Keratinocyte (primary cell): ENCODE data around the gene KSR2. TPM values are rescaled to one million over a fixed set of nuclear protein-coding genes. Genes with fewer than 3 reads are reported as not detected.

Experiments used
- DNase-seq: peaks from one replicate; pipeline ENCODE4 v3.0.0-alpha.2; 2011; ENCODE audit warnings: low read depth, missing footprints, low spot score
- FAIRE-seq: peaks from 2 replicates; lab custom pipeline; 2011; peaks lifted over from hg19 to GRCh38; lab: Jason Lieb, UNC
- H2AFZ ChIP-seq: 2 replicates; pipeline ENCODE4 v1.6.0; 2012; ENCODE audit warnings: low read length, control low read depth, inconsistent platforms; ENCODE audit not compliant: control insufficient read depth
- H3K27ac ChIP-seq: 2 replicates; pipeline ENCODE4 v1.5.1; 2011; ENCODE audit warnings: low read length; ENCODE audit not compliant: control insufficient read depth, insufficient read depth
- H3K27me3 ChIP-seq: 3 replicates; pipeline ENCODE4 v1.6.0; 2011; ENCODE audit warnings: low read length; ENCODE audit not compliant: control insufficient read depth, insufficient read depth; ENCODE audit errors: extremely low read depth
- H3K36me3 ChIP-seq, 2 experiments: 2 replicates in 1 of 2; 3 replicates in 1 of 2; pipeline ENCODE4 v1.5.1; 2011; ENCODE audit warnings: low read length in 2 of 2, mild to moderate bottlenecking in 1 of 2; ENCODE audit not compliant: control insufficient read depth in 2 of 2, insufficient read depth in 2 of 2; ENCODE audit errors: extremely low read depth in 1 of 2
- H3K4me1 ChIP-seq: 3 replicates; pipeline ENCODE4 v1.5.1; 2011; ENCODE audit warnings: low read length; ENCODE audit not compliant: control insufficient read depth, insufficient read depth; ENCODE audit errors: extremely low read depth
- H3K4me2 ChIP-seq: 3 replicates; pipeline ENCODE4 v1.6.0; 2011; ENCODE audit warnings: low read depth, low read length; ENCODE audit not compliant: control insufficient read depth, insufficient read depth; ENCODE audit errors: extremely low read depth
- H3K4me3 ChIP-seq, 3 experiments: fragments of 200-600 bp in 1 of 3; sonication (generic) in 1 of 3; 2 replicates in 2 of 3; 3 replicates in 1 of 3; pipeline ENCODE4 v1.5.1; 2011 to 2016; ENCODE audit warnings: low read length in 3 of 3, mild to moderate bottlenecking in 3 of 3, control low read depth in 2 of 3, inconsistent platforms in 1 of 3, low read depth in 1 of 3, mixed read lengths in 1 of 3, mixed run types in 1 of 3, moderate library complexity in 1 of 3; ENCODE audit not compliant: control insufficient read depth in 2 of 3, insufficient read depth in 2 of 3; ENCODE audit errors: extremely low read depth in 1 of 3
- H3K79me2 ChIP-seq: 2 replicates; pipeline ENCODE4 v1.6.0; 2012; ENCODE audit warnings: low read length; ENCODE audit not compliant: control insufficient read depth, insufficient read depth
- H3K9ac ChIP-seq: 3 replicates; pipeline ENCODE4 v1.6.0; 2011; ENCODE audit warnings: low read length; ENCODE audit not compliant: control insufficient read depth, insufficient read depth; ENCODE audit errors: extremely low read depth
- H3K9me1 ChIP-seq: 3 replicates; pipeline ENCODE4 v1.6.0; 2011; ENCODE audit warnings: low read length; ENCODE audit not compliant: control insufficient read depth, insufficient read depth; ENCODE audit errors: extremely low read depth
- H3K9me3 ChIP-seq: 2 replicates; pipeline ENCODE4 v1.5.1; 2012; ENCODE audit warnings: low read depth, low read length; ENCODE audit not compliant: control insufficient read depth
- H4K20me1 ChIP-seq: 3 replicates; pipeline ENCODE4 v1.6.0; 2011; ENCODE audit warnings: low read length; ENCODE audit not compliant: control insufficient read depth, insufficient read depth; ENCODE audit errors: extremely low read depth
- EZH2 ChIP-seq: IDR thresholded peaks from one replicate; pipeline ENCODE4 v1.6.1; 2012; ENCODE audit warnings: inconsistent platforms, mild to moderate bottlenecking, low read length, moderate library complexity
- dilution Hi-C: fragments of 300-500 bp; cut with MboI; formaldehyde crosslinking; loops from one replicate; pipeline ENCODE4 v1.7.0; 2020; ENCODE audit warnings: low sequenced_read_pairs; ENCODE audit not compliant: extremely low pct_ligation_motif_present
- polyA plus RNA-seq, 5 experiments: library from polyadenylated mRNA; depleted of rRNA in 3 of 5; stranded (reverse) in 3 of 5; stranded (forward) in 1 of 5; unstranded in 1 of 5; fragments of >200 nt; gene quantifications; 1 replicate in 1 of 5; 2 replicates in 3 of 5; 3 replicates in 1 of 5; pipeline versions ENCODE4 v1.2.1 to v1.2.3, GENCODE V29; 2011 to 2012; ENCODE audit warnings: missing spikeins in 2 of 5, low read depth in 1 of 5, low replicate concordance in 1 of 5
- TF ChIP-seq, protein P1 (sequence below), 3 experiments: IDR thresholded peaks in 1 of 3; conservative IDR thresholded peaks in 1 of 3; optimal IDR thresholded peaks in 1 of 3; 2 replicates in 2 of 3; 3 replicates in 1 of 3; pipeline versions ENCODE3 to v1.5.1; 2011; ENCODE audit warnings: low read length in 3 of 3, mild to moderate bottlenecking in 3 of 3, moderate library complexity in 2 of 3, control low read depth in 1 of 3, inconsistent platforms in 1 of 3; ENCODE audit not compliant: insufficient read depth in 2 of 3; ENCODE audit errors: extremely low read depth in 1 of 3

Gene KSR2
- polyA plus RNA-seq, 1 donor (not counting 4 experiments of a cell fraction or from before 2014, with no cell fraction given): 0.01 TPM

DNA sequence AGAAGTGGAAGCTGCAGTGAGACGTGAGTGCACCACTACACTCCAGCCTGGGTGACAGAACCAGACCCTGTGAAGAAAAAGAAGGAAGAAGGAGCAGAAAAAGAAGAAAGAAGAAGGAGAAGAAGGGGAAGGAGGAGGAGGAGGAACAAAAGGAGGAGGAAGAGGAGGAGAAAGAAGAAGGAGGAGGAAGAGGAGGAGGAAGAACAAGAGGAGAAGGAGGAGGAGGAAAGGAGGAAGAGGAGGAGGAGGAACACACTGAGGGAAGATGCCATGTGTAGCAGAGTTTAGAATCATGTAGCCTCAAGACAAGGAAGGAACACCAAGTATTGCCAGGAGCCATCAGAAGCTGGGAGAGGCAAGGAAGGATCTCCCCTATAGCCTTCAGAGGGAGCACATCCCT lies 241.5 kb downstream of the KSR2 start:
- Histone ChIP-seq H3K27me3 (no peaks in the 10 kb centered on the region), H3K27ac (no peak overlapping the region), H3K9me1 (no peaks in the 10 kb centered on the region), H3K79me2 (no peaks in the 10 kb centered on the region), H3K4me3 (no peak overlapping the region), H3K9ac (no peak overlapping the region), H2AFZ (no peak overlapping the region), H3K9me3 (no peaks in the 10 kb centered on the region), H3K36me3 (no peaks in the 10 kb centered on the region), H4K20me1 (no peaks in the 10 kb centered on the region), H3K4me1 (no peaks in the 10 kb centered on the region), H3K4me2 (no peak overlapping the region)
- dilution Hi-C loops: no loop called here
- no peak for FAIRE-seq
- no peak for TF ChIP-seq EZH2
- TF ChIP-seq, protein P1, sequence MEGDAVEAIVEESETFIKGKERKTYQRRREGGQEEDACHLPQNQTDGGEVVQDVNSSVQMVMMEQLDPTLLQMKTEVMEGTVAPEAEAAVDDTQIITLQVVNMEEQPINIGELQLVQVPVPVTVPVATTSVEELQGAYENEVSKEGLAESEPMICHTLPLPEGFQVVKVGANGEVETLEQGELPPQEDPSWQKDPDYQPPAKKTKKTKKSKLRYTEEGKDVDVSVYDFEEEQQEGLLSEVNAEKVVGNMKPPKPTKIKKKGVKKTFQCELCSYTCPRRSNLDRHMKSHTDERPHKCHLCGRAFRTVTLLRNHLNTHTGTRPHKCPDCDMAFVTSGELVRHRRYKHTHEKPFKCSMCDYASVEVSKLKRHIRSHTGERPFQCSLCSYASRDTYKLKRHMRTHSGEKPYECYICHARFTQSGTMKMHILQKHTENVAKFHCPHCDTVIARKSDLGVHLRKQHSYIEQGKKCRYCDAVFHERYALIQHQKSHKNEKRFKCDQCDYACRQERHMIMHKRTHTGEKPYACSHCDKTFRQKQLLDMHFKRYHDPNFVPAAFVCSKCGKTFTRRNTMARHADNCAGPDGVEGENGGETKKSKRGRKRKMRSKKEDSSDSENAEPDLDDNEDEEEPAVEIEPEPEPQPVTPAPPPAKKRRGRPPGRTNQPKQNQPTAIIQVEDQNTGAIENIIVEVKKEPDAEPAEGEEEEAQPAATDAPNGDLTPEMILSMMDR (optimal IDR thresholded peaks at IDR 0.05 in 1 of 3, IDR thresholded peaks at IDR 0.05 in 1 of 3, conservative IDR thresholded peaks at IDR 0.05 in 1 of 3; ENCODE audit: extremely low read depth in 1 of 3, insufficient read depth in 2 of 3, low read length in 3 of 3): no peak
- DNase-seq: no peak

DNA sequence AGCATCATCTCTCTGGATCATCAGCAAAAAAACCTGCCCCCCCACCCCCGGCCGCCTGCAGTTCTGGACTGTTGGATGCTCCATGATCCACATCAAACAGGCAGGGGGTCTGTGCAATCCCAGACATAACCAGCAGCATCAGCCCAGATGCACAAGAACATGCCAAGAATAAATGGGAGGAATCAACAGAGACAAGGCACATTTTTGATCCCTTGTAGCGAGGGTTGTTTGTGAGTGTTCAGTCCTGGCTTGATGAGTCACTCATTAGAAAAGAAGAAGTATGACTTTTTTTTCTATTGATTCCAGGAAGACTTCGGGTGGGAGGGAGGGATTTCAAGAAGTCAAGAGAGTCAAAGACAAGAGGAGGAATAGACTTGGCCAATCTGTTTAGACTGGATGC lies 244.2 kb downstream of the KSR2 start:
- no peaks in the 10 kb centered on the region for H3K36me3 ChIP-seq
- no peaks in the 10 kb centered on the region for H3K27me3 ChIP-seq
- H3K9me1 ChIP-seq: no peaks in the 10 kb centered on the region
- H3K4me1 ChIP-seq: no peaks in the 10 kb centered on the region
- no peak overlapping the region for H3K9ac ChIP-seq
- H3K4me3 ChIP-seq: no peak overlapping the region
- no peaks in the 10 kb centered on the region for H3K79me2 ChIP-seq
- FAIRE-seq (no peak), DNase-seq (no peak)
- H3K27ac ChIP-seq: no peak overlapping the region
- no peak overlapping the region for H3K4me2 ChIP-seq
- TF ChIP-seq, protein P1 (optimal IDR thresholded peaks at IDR 0.05 in 1 of 3, IDR thresholded peaks at IDR 0.05 in 1 of 3, conservative IDR thresholded peaks at IDR 0.05 in 1 of 3; ENCODE audit: extremely low read depth in 1 of 3, insufficient read depth in 2 of 3, low read length in 3 of 3): no peak
- TF ChIP-seq EZH2: no peak
- H4K20me1 ChIP-seq: no peaks in the 10 kb centered on the region
- H3K9me3 ChIP-seq: no peaks in the 10 kb centered on the region
- no peak overlapping the region for H2AFZ ChIP-seq
- dilution Hi-C loops: no loop called here
